T-cell (primary cell): ENCODE results near the gene TAF9B. TPM values are rescaled to one million over a fixed set of nuclear protein-coding genes. Genes with fewer than 3 reads are reported as not detected.

Source experiments
- ATAC-seq, 4 experiments: fragments of 200-7000 bp in 3 of 4; fragments of 150-1000 bp in 1 of 4; cut with Tn5 transposase; replicated peaks in 1 of 4; 1 replicate in 3 of 4; 2 replicates in 1 of 4; pipeline ENCODE4 v1.10.0; 2021; ENCODE audit warnings: moderate library complexity in 3 of 4, mild to moderate bottlenecking in 2 of 4, moderate number of reproducible peaks in 1 of 4
- CTCF ChIA-PET, 2 donors: fragments of 300-600 bp; sonication (Branson Sonifier 250); formaldehyde crosslinking; loops; one replicate each; lab custom pipeline; 2022; ENCODE audit warnings: antibody characterized with exemption in 2 of 2; lab: Charles Lee
- POLR2A ChIA-PET, 2 donors: fragments of 300-600 bp; sonication (Branson Sonifier 250); formaldehyde crosslinking; loops; one replicate each; lab custom pipeline; 2022; ENCODE audit warnings: antibody characterized with exemption in 2 of 2; lab: Charles Lee
- DNase-seq, 35 experiments: peaks; one replicate each; pipeline versions ENCODE4 v3.0.0 to v3.0.0-alpha.2; 2013 to 2023
- H3K27ac ChIP-seq: one replicate; pipeline ENCODE4 v1.5.1; 2013; ENCODE audit warnings: low read length
- H3K27me3 ChIP-seq, 2 experiments: replicated peaks in 1 of 2; 1 replicate in 1 of 2; 2 replicates in 1 of 2; pipeline versions ENCODE4 v1.6.1 to v1.7.0; 2013; ENCODE audit warnings: low read length in 1 of 2, mixed read lengths in 1 of 2; ENCODE audit not compliant: control insufficient read depth in 2 of 2, insufficient read depth in 2 of 2; ENCODE audit errors: extremely low read depth in 1 of 2
- H3K36me3 ChIP-seq, 2 donors: 1 replicate in 1 of 2; 2 replicates in 1 of 2; pipeline versions ENCODE4 v1.6.1 to v1.7.0; 2013; ENCODE audit warnings: low read length in 1 of 2; ENCODE audit not compliant: control insufficient read depth in 2 of 2, insufficient read depth in 1 of 2; ENCODE audit errors: extremely low read depth in 1 of 2
- H3K4me1 ChIP-seq, 2 experiments: 1 replicate in 1 of 2; 2 replicates in 1 of 2; pipeline versions ENCODE4 v1.6.1 to v1.7.0; 2013; ENCODE audit warnings: low read length in 2 of 2, mixed read lengths in 1 of 2; ENCODE audit not compliant: insufficient read depth in 2 of 2, control insufficient read depth in 1 of 2; ENCODE audit errors: extremely low read depth in 1 of 2
- H3K4me3 ChIP-seq, 2 donors: 1 replicate in 1 of 2; 2 replicates in 1 of 2; pipeline versions ENCODE4 v1.5.1 to v1.7.0; 2013; ENCODE audit warnings: mild to moderate bottlenecking in 2 of 2, low read length in 1 of 2, moderate library complexity in 1 of 2; ENCODE audit not compliant: control insufficient read depth in 1 of 2; ENCODE audit errors: extremely low read depth in 1 of 2
- H3K9me3 ChIP-seq: 2 replicates; pipeline ENCODE4 v1.7.0; 2013
- H3K27ac Mint-ChIP-seq, 2 donors: one replicate each; pipeline ENCODE4 v1.8.0; 2020 to 2021; ENCODE audit warnings: mild to moderate bottlenecking in 2 of 2, mixed read lengths in 2 of 2
- H3K27me3 Mint-ChIP-seq, 2 donors: one replicate each; pipeline ENCODE4 v1.8.0; 2021 to 2022; ENCODE audit warnings: mixed read lengths in 2 of 2
- H3K36me3 Mint-ChIP-seq: one replicate; pipeline ENCODE4 v1.8.0; 2021; ENCODE audit warnings: mixed read lengths
- H3K4me1 Mint-ChIP-seq, 3 donors: one replicate each; pipeline ENCODE4 v1.8.0; 2020 to 2022; ENCODE audit warnings: mixed read lengths in 3 of 3, mild to moderate bottlenecking in 1 of 3
- H3K4me3 Mint-ChIP-seq, 3 donors: one replicate each; pipeline ENCODE4 v1.8.0; 2020 to 2022; ENCODE audit warnings: mild to moderate bottlenecking in 3 of 3, mixed read lengths in 3 of 3, moderate library complexity in 3 of 3
- H3K9me3 Mint-ChIP-seq, 3 donors: one replicate each; pipeline ENCODE4 v1.8.0; 2020 to 2022; ENCODE audit warnings: mixed read lengths in 3 of 3
- WGBS: methylation state at CpG from one replicate; pipeline ENCODE4 v1.1.5; 2013; ENCODE audit warnings: missing lambda C conversion rate; ENCODE audit not compliant: insufficient coverage; 5-methylcytosine and 5-hydroxymethylcytosine counted together
- total RNA-seq, 35 experiments: library from RNA in 6 of 35; stranded (reverse) in 6 of 35; fragments of 120-200 nt in 1 of 35; gene quantifications; one replicate each; pipeline versions ENCODE4 v1.2.1 to v1.2.4 and lab custom pipeline; 2013 to 2026

TAF9B gene
- total RNA-seq, 5 donors from 2014 or later (not counting 1 experiment from before 2014, with no cell fraction given) = 8.3 to 18.4 (median 17.5) TPM

DNA sequence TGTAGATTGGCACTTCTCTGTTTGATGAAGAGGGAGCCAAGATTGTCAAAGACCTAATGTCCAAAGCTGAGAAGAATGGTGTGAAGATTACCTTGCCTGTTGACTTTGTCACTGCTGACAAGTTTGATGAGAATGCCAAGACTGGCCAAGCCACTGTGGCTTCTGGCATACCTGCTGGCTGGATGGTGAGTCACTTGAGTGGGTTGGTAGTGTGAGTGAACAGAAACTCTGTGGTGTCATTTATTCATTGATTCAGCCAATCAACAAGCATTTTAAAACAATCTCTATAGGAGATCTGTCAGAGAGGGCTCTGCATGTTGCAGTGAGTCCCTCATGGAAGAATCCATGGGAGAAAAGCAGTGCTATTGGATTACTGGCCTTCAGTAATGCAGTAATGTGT is 16.3 kb downstream of the TAF9B start:
- no peaks in the 10 kb centered on the region for H3K9me3 ChIP-seq
- H3K4me3 ChIP-seq = no peak overlapping the region
- peak in 1 of 35 experiments; percentile 14 for DNase-seq
- Mint-ChIP-seq H3K4me3 (no peak overlapping the region), H3K27me3 (peaks cover 0 to 12% of the 10 kb centered on the region in 2 donors), H3K36me3 (peaks cover 38% of the 10 kb centered on the region), H3K9me3 (no peaks in the 10 kb centered on the region), H3K4me1 (peaks cover 21 to 41% (median 24%) of the 10 kb centered on the region in 3 donors), H3K27ac (peak overlapping the region; percentile 5 to 72)
- H3K36me3 ChIP-seq = peaks cover 0 to 72% of the 10 kb centered on the region in 2 donors
- H3K4me1 ChIP-seq = peaks cover 0 to 2% of the 10 kb centered on the region in 2 experiments
- ChIA-PET POLR2A (interaction anchor here in 1 of 2 donors (0.7 kb wide), 1 partner anchor 61 kb away, joined by 6 read pairs; no protein-coding TSS in a partner anchor), CTCF (no interaction called here)
- no peak for ATAC-seq
- no peak overlapping the region for H3K27ac ChIP-seq
- H3K27me3 ChIP-seq = no peaks in the 10 kb centered on the region

DNA sequence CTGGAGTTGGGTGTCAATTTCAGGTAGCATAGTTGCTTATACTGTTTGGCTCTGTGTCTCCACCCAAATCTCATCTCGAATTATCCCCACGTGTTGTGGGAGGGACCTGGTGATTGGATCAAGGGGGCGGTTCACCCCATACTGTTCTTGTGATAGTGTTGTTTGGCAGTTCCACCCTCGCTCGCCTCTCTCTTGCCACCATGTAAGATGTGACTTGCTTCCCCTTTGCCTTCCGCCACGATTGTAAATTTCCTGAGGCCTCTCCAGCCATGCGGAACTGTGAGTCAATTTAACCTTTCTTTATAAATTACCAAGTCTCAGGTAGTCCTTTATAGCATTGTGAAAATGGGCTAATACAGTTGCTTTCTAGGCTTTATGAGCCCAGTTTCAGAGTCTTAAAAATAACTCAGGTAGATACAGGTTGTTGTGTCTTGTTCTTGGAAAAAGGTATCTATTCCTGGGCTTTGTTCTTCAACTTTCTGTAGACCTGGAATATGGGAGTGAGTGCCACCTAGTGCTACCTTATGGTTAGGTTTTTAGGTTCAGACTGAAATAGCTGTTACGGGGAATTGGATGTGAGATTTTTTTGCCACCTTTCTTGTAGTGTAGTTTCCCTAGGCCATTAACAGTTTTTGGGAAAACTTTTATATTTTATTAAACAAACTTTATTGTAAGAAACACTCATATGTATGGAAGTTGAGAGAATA is 19.8 kb downstream of the TAF9B start:
- peaks cover 42 to 73% (median 51%) of the 10 kb centered on the region in 3 donors for H3K4me1 Mint-ChIP-seq
- no peak overlapping the region for H3K4me3 Mint-ChIP-seq
- H3K27ac Mint-ChIP-seq = peak overlapping the region; percentile 30 to 68
- Histone ChIP-seq H3K4me3 (no peak overlapping the region), H3K27ac (no peak overlapping the region), H3K27me3 (no peaks in the 10 kb centered on the region), H3K4me1 (peaks cover 0 to 11% of the 10 kb centered on the region in 2 experiments), H3K36me3 (peaks cover 0 to 84% of the 10 kb centered on the region in 2 donors), H3K9me3 (no peaks in the 10 kb centered on the region)
- peaks cover 0 to 8% of the 10 kb centered on the region in 2 donors for H3K27me3 Mint-ChIP-seq
- DNase-seq = peak in 1 of 35 experiments; percentile 28
- CTCF ChIA-PET = no interaction called here
- peaks cover 64% of the 10 kb centered on the region for H3K36me3 Mint-ChIP-seq
- no peaks in the 10 kb centered on the region for H3K9me3 Mint-ChIP-seq
- POLR2A ChIA-PET = no interaction called here
- WGBS = no CpG with 5 or more reads among the region's 9 CpGs
- peak in 1 of 4 experiments; percentile 36 for ATAC-seq

DNA sequence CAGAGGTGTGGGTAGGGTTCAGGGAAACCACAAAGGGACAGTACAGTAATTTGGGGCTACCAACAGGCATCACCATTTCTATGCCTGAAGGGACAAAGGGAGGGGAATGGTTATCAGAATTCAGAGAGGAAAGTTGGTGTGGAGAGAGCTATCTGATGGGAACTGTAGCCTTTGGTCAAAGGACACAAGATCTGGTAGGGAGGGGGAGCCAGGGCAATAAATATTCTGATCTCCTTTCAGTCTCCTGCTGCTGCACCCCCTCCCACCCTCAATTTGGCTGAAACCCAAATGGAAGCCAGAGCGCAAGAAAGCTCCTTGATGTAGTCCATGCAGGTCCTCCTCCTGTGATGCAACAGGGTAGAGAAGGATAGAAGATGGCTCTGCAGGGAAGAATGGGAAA is 20.8 kb downstream of the TAF9B start:
- ChIA-PET POLR2A (no interaction called here), CTCF (no interaction called here)
- no peak overlapping the region for H3K4me3 Mint-ChIP-seq
- Histone ChIP-seq H3K27me3 (no peaks in the 10 kb centered on the region), H3K27ac (no peak overlapping the region), H3K4me3 (no peak overlapping the region), H3K36me3 (peaks cover 0 to 84% of the 10 kb centered on the region in 2 donors), H3K9me3 (no peaks in the 10 kb centered on the region), H3K4me1 (peaks cover 0 to 11% of the 10 kb centered on the region in 2 experiments)
- no peaks in the 10 kb centered on the region for H3K9me3 Mint-ChIP-seq
- ATAC-seq (no peak), DNase-seq (no peak)
- peak overlapping the region; percentile 29 to 61 for H3K27ac Mint-ChIP-seq
- peaks cover 47 to 74% (median 55%) of the 10 kb centered on the region in 3 donors for H3K4me1 Mint-ChIP-seq
- peaks cover 0 to 8% of the 10 kb centered on the region in 2 donors for H3K27me3 Mint-ChIP-seq
- peaks cover 57% of the 10 kb centered on the region for H3K36me3 Mint-ChIP-seq
- no CpG with 5 or more reads among the region's 1 CpG for WGBS

DNA sequence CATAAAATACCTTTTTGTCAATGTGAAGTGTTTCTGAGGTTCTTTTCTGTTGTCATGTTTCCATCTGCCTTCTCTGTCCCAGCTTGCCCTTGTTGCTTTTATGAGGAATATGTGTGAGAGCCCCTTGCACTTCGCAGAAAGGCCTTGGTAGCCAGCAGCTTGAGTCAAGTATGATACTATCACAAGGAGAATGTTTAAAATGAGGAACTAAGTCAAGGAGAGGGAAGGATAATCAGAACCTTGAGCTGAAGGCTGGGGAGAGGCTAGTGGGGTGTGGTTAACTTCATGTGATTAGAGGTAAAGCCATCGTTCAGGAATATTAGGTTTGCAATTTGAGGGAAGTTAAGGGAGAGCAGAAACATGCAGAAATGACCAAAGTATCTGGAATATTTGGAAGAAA is 22.7 kb downstream of the TAF9B start:
- ATAC-seq (no peak), DNase-seq (no peak)
- Histone ChIP-seq H3K36me3 (peaks cover 3 to 88% of the 10 kb centered on the region in 2 donors), H3K27me3 (no peaks in the 10 kb centered on the region), H3K4me1 (peaks cover 0 to 15% of the 10 kb centered on the region in 2 experiments), H3K27ac (no peak overlapping the region), H3K4me3 (no peak overlapping the region), H3K9me3 (no peaks in the 10 kb centered on the region)
- Mint-ChIP-seq H3K36me3 (peaks cover 47% of the 10 kb centered on the region), H3K4me3 (peak overlapping the region in 1 of 3 donors; percentile 0), H3K4me1 (peaks cover 52 to 71% (median 61%) of the 10 kb centered on the region in 3 donors), H3K27ac (peak overlapping the region; percentile 50 to 78), H3K9me3 (no peaks in the 10 kb centered on the region), H3K27me3 (peaks cover 0 to 8% of the 10 kb centered on the region in 2 donors)
- CTCF ChIA-PET = interaction anchor here in 1 of 2 donors (1.3 kb wide), 1 partner anchor 965 kb away, joined by 3 read pairs; no protein-coding TSS in a partner anchor
- POLR2A ChIA-PET = no interaction called here
- 100% methylated on average over 1 of the region's 2 CpGs for WGBS

DNA sequence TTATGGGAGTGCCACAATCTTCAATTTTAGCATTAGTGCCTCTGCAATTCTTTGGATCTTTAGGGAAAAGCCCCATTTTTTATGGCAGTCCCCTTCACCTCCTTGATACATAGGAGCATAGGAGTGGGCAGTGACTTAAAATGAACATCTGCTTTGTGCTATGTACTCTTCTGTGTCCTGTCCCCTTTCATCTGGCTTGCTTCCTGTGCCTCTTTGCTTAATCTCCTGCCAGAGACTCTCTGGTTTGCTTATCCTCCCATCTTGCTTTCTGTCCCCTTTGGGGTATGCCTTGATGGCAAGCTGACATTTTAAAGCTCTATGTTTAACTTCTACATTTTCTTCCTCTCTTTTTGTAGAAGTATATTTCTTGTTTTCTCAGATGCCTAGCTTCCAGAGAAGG is 23.1 kb downstream of the TAF9B start:
- ATAC-seq (peak in 2 of 4 experiments; percentile 32 to 34), DNase-seq (no peak)
- CTCF ChIA-PET = interaction anchor here (0.7 to 1.3 kb wide), 2 partner anchors 392 to 966 kb away, joined by 3 to 4 read pairs; no protein-coding TSS in a partner anchor
- H3K4me1 Mint-ChIP-seq = peaks cover 54 to 73% (median 63%) of the 10 kb centered on the region in 3 donors
- peaks cover 0 to 11% of the 10 kb centered on the region in 2 donors for H3K27me3 Mint-ChIP-seq
- H3K27me3 ChIP-seq = no peaks in the 10 kb centered on the region
- H3K4me3 Mint-ChIP-seq = peak overlapping the region in 1 of 3 donors; percentile 0
- H3K36me3 ChIP-seq = peaks cover 3 to 84% of the 10 kb centered on the region in 2 donors
- POLR2A ChIA-PET = no interaction called here
- peak overlapping the region; percentile 50 to 78 for H3K27ac Mint-ChIP-seq
- H3K4me3 ChIP-seq = no peak overlapping the region
- no peaks in the 10 kb centered on the region for H3K9me3 Mint-ChIP-seq
- peaks cover 48% of the 10 kb centered on the region for H3K36me3 Mint-ChIP-seq
- H3K27ac ChIP-seq = no peak overlapping the region
- H3K4me1 ChIP-seq = peaks cover 0 to 15% of the 10 kb centered on the region in 2 experiments
- no peaks in the 10 kb centered on the region for H3K9me3 ChIP-seq

DNA sequence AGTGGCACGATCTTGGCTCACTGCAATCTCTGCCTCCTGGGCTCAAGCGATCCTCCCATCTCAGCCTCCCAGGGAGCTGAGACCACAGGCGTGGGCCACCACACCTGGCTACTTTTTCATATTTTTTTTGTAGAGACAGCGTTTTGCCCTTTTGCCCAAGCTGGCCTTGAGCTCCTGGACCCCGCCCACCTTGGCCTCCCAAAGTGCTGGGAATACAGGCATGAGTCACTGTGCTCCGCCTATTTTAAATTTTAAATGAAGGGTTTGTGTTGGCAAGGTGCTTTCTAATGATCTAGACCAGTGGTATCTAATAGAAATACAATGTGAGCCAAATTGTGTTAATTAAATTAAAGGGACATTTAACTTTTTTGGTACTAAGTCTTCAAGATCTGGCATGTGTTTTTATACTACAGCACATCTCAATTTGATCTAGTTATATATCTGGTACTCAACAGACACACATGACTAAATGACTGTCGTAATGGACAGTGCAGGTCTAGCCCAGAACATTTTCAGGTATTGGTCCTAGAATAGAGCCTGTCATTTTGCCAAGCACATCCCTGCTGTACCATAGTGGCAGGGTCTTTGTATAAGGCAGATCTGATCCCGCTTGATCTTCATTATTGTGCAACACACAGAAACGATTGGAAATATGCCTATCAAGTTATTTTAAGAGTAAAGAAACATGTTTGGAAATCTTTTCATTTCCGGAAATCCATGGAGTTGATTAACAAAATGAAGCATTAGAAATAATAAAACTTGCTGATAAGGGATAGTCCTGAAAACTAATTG is 28.1 kb downstream of the TAF9B start:
- peaks cover 26% of the 10 kb centered on the region for H3K36me3 Mint-ChIP-seq
- H3K4me1 ChIP-seq = peaks cover 10 to 36% of the 10 kb centered on the region in 2 experiments
- CTCF ChIA-PET = interaction anchor here in 1 of 2 donors (0.7 kb wide), 1 partner anchor 232 kb away, joined by 6 read pairs; no protein-coding TSS in a partner anchor
- ATAC-seq (no peak), DNase-seq (no peak)
- no peak overlapping the region for H3K27ac ChIP-seq
- peaks cover 70 to 76% (median 71%) of the 10 kb centered on the region in 3 donors for H3K4me1 Mint-ChIP-seq
- POLR2A ChIA-PET = interaction anchor here in 1 of 2 donors (0.6 kb wide), 1 partner anchor 86 kb away, joined by 3 read pairs; no protein-coding TSS in a partner anchor
- H3K27me3 Mint-ChIP-seq = peaks cover 0 to 3% of the 10 kb centered on the region in 2 donors
- no peaks in the 10 kb centered on the region for H3K9me3 ChIP-seq
- H3K4me3 ChIP-seq = no peak overlapping the region
- no peaks in the 10 kb centered on the region for H3K9me3 Mint-ChIP-seq
- H3K36me3 ChIP-seq = peaks cover 3 to 45% of the 10 kb centered on the region in 2 donors
- no peaks in the 10 kb centered on the region for H3K27me3 ChIP-seq
- H3K27ac Mint-ChIP-seq = no peak overlapping the region
- H3K4me3 Mint-ChIP-seq = no peak overlapping the region
- WGBS = 100% methylated on average over 1 of the region's 10 CpGs
